ENCODE measurements around the gene SEC24D.

Gene SEC24D

DNA sequence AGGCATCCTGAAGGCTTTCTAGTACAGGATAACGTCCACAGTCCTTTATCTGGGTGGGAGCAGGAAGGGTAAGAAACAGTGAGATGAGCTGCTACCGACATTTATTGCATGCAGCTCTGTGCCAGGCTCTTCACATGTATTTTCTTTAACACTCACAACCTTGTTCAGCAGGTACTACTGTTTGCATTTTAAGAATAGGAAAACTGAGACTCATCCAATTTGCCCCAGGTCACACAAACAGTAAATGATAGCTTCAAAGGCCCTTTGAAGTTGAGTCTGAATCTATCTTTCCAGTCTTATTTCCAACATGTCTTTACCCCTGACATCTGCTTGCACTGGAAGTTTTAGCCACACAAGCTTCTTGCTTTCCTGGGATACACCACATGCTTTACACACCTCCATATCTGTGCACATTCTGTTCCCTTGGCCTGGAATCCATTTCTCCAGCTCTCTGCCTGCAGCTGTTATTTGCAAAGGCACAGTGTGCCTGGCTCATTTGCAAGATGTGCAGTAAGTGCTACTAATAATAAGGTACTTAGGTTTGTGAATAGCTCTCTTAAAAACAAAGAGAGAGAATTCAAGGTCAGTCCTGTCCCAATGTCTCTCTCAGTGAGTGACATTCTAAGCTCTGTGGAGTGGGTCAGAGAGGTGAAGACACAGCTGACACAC lies 89.5 kb downstream of the SEC24D start:
- H3K27ac ChIP-seq, result no peak overlapping the region

DNA sequence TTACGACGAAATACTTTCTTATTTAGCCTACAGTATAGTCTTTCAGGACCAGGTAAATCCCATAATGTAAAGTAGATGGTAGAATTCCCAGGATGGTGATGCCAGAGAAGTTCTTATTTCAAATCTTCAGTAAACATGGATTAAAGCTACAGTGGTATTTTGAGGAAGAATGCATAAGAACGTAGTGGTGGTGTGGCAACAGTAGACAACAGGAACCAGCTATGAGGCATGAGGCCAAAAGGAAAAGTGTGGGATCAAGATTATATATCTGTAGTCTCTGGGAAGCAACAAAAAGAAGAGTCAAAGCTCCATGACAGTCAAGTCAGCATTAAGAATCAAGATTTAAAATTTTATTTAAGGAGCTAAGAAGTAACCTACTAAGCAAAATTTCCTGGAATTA lies 90.6 kb downstream of the SEC24D start:
- peaks cover 0 to 19% (median 0%) of the 10 kb centered on the region in 11 experiments; a peak in 5 of 22 replicates for H4K20me1 ChIP-seq
- H3K4me2 ChIP-seq, result no peak overlapping the region
- no peak overlapping the region for H3K27ac ChIP-seq

More for the DNA sequence above, 89.5 kb downstream of the SEC24D start:
- Histone ChIP-seq H3K4me1 (0 out of 20 replicates have a peak, but pooled peaks cover 0 to 8% (median 0%) of the 10 kb centered on the region in 10 experiments), H3K27me3 (no peaks in the 10 kb centered on the region), H3K4me3 (no peak overlapping the region), H3K9me3 (replicated peaks in 1 of 11) (no peaks in the 10 kb centered on the region), H3K4me2 (no peak overlapping the region), H3K36me3 (peaks cover 25 to 98% (median 50%) of the 10 kb centered on the region in 11 experiments), H3K9ac (no peak overlapping the region), H4K20me1 (peaks cover 0 to 16% (median 0%) of the 10 kb centered on the region in 11 experiments; a peak in 5 of 22 replicates)
- TF ChIP-seq Cebpa-rat (IDR thresholded peaks at IDR 0.05), result no peak

DNA sequence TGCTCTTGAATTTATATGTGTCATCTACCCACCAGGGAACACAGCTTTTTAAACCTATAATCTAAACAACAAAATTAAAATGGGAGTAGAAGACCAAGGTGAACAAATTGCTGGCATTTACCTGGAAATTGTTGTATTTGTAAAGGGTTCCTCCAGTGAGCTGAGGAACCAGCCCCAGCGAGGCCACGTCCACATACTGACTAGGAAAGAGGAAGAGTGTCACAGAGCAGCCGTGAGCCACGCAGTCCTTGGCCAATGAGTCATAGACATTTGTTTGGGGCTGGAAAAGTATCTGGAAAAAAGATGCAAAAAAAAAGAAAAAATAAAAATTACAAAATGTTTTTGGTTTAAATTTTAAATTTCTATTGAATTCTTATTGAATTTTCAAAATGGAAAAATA lies 92.1 kb downstream of the SEC24D start:
- Histone ChIP-seq H3K4me3 (no peak overlapping the region), H3K4me1 (0 out of 20 replicates have a peak, but pooled peaks cover 0 to 8% (median 0%) of the 10 kb centered on the region in 10 experiments), H4K20me1 (peaks cover 0 to 19% (median 0%) of the 10 kb centered on the region in 11 experiments; a peak in 5 of 22 replicates), H3K27ac (no peak overlapping the region), H3K4me2 (no peak overlapping the region), H3K9me3 (replicated peaks in 1 of 11) (no peaks in the 10 kb centered on the region), H3K27me3 (no peaks in the 10 kb centered on the region), H3K36me3 (peaks cover 29 to 94% (median 53%) of the 10 kb centered on the region in 11 experiments; a peak in 21 of 22 replicates), H3K9ac (no peak overlapping the region)
- no peak for TF ChIP-seq Cebpa-rat (IDR thresholded peaks at IDR 0.05)

More for the DNA sequence above, 90.6 kb downstream of the SEC24D start:
- Histone ChIP-seq H3K9me3 (replicated peaks in 1 of 11) (no peaks in the 10 kb centered on the region), H3K9ac (no peak overlapping the region), H3K36me3 (peaks cover 22 to 94% (median 45%) of the 10 kb centered on the region in 11 experiments), H3K27me3 (no peaks in the 10 kb centered on the region), H3K4me1 (0 out of 20 replicates have a peak, but pooled peaks cover 0 to 8% (median 0%) of the 10 kb centered on the region in 10 experiments), H3K4me3 (no peak overlapping the region)
- no peak for TF ChIP-seq Cebpa-rat (IDR thresholded peaks at IDR 0.05)

DNA sequence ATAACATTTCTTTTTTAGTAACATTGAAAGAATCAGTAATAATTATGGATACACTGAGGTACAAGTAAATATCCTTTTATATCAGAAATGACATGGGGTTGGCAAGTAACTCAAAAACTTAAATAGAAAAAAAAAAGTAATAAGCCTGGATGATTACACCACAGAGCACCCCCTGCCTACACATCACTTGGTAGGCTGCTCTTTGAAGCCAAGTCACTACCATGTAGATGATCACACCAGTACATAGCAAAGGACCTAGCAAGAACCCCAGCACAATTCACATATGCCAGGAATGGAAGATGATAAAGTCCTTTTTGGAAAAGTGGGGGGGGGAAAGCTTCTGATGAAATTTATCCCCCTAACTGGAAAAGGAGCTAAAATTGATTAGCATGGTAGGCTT lies 93.9 kb downstream of the SEC24D start:
- Histone ChIP-seq H3K4me2 (no peak overlapping the region), H3K36me3 (peaks cover 35 to 94% (median 63%) of the 10 kb centered on the region in 11 experiments; a peak in 21 of 22 replicates), H3K4me1 (0 out of 20 replicates have a peak, but pooled peaks cover 0 to 8% (median 0%) of the 10 kb centered on the region in 10 experiments)

DNA sequence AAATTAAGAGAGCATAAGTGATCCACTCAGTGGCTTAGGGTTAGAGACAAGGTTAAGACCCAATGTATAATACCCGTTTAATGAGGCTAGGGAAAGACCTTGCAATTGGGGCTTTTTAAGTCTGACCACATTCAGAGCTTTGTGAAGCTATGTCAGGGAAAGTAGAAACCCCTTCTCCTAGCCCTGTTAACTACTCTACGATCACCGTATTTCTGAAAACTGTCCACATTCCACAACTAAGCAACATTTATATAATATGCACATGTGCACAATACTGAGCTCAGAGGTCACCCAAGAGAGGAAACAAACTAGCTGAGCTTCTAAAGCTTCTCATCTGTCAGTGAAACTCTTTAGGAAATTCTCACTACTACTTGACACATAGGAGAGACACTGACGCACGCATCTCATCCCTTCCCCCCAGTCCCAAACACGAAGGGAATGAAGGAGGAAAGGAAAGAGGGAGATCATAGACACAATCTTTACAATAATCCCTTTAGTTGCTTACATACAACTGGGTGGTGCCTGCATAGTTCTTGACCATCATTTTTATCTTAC lies 94.5 kb downstream of the SEC24D start:
- no peak for TF ChIP-seq Cebpa-rat (IDR thresholded peaks at IDR 0.05)
- H3K4me3 ChIP-seq, result no peak overlapping the region
- H3K4me2 ChIP-seq, result no peak overlapping the region
- 0 out of 20 replicates have a peak, but pooled peaks cover 0 to 8% (median 0%) of the 10 kb centered on the region in 10 experiments for H3K4me1 ChIP-seq
- no peaks in the 10 kb centered on the region for H3K27me3 ChIP-seq
- H3K27ac ChIP-seq, result no peak overlapping the region
- H3K9ac ChIP-seq, result no peak overlapping the region
- H3K36me3 ChIP-seq, result peaks cover 41 to 94% (median 68%) of the 10 kb centered on the region in 11 experiments
- H4K20me1 ChIP-seq, result peaks cover 0 to 19% (median 0%) of the 10 kb centered on the region in 11 experiments; a peak in 5 of 22 replicates
- no peaks in the 10 kb centered on the region for H3K9me3 ChIP-seq (replicated peaks in 1 of 11)

More for the DNA sequence above, 93.9 kb downstream of the SEC24D start:
- no peak overlapping the region for H3K4me3 ChIP-seq
- H3K27ac ChIP-seq, result no peak overlapping the region
- no peaks in the 10 kb centered on the region for H3K9me3 ChIP-seq (replicated peaks in 1 of 11)
- H3K27me3 ChIP-seq, result no peaks in the 10 kb centered on the region
- no peak overlapping the region for H3K9ac ChIP-seq
- TF ChIP-seq Cebpa-rat (IDR thresholded peaks at IDR 0.05), result no peak
- H4K20me1 ChIP-seq, result peaks cover 0 to 19% (median 0%) of the 10 kb centered on the region in 11 experiments; a peak in 5 of 22 replicates

DNA sequence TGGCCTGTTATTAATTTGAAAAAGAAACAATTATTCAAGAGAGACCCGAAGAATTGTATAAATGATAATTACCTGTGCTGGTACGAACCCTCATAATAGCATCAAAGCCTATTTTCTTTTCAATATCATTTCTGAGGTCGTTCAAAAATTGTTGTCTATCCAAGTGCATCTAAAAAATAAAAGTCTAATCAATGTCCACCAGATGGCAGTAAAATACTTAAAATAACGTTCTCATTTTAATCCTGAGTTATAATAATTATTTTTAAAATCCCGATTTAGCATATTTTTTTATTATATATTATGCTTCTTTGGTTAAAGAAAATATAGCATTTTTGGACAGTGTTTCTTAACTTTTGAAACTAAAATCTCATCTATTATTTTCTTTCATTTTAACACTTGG lies 95.1 kb downstream of the SEC24D start:
- Histone ChIP-seq H3K4me2 (no peak overlapping the region), H3K36me3 (peaks cover 47 to 97% (median 71%) of the 10 kb centered on the region in 11 experiments), H3K9ac (no peak overlapping the region), H4K20me1 (peaks cover 0 to 19% (median 0%) of the 10 kb centered on the region in 11 experiments; a peak in 5 of 22 replicates), H3K4me1 (0 out of 20 replicates have a peak, but pooled peaks cover 0 to 8% (median 0%) of the 10 kb centered on the region in 10 experiments), H3K27me3 (no peaks in the 10 kb centered on the region), H3K4me3 (no peak overlapping the region), H3K9me3 (replicated peaks in 1 of 11) (no peaks in the 10 kb centered on the region), H3K27ac (no peak overlapping the region)
- no peak for TF ChIP-seq Cebpa-rat (IDR thresholded peaks at IDR 0.05)

DNA sequence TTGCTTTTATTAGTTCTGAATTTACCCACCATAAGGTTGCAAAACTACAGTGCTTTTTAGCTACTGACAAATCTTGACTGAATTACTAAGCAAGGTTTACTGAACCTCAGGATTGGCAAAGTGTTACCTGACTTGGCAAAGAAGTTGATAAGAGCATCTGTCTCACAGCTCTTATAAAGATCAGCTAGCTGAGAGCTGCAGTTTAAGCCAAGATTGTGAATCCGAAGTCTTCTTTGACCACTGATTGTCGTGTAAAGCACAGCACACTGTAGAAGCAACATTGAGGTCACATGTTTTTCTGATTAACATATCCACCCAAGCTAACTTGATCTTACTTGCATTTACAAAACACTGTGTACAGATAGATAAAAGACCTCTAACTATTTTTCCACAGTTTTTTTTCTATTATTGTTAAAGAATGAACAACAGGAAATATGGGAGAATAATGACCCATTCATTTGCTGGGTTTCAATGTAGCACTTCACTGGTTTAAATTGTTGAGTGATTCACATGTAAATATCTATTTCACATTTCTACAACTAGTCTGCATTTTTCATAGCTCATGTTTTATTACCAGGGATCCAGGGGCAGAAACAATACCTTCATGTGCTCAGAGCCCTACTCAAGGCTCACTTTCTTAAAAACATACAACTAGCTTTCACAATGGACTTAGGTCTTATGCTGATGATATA lies 96.8 kb downstream of the SEC24D start:
- no peak for TF ChIP-seq Cebpa-rat (IDR thresholded peaks at IDR 0.05)
- Histone ChIP-seq H3K9me3 (replicated peaks in 1 of 11) (no peaks in the 10 kb centered on the region), H3K4me3 (no peak overlapping the region), H3K4me1 (0 out of 20 replicates have a peak, but pooled peaks cover 0 to 4% (median 0%) of the 10 kb centered on the region in 10 experiments), H3K9ac (no peak overlapping the region), H3K27me3 (no peaks in the 10 kb centered on the region), H4K20me1 (peaks cover 0 to 19% (median 0%) of the 10 kb centered on the region in 11 experiments; a peak in 5 of 22 replicates), H3K27ac (no peak overlapping the region), H3K36me3 (peaks cover 42 to 97% (median 68%) of the 10 kb centered on the region in 11 experiments), H3K4me2 (no peak overlapping the region)

DNA sequence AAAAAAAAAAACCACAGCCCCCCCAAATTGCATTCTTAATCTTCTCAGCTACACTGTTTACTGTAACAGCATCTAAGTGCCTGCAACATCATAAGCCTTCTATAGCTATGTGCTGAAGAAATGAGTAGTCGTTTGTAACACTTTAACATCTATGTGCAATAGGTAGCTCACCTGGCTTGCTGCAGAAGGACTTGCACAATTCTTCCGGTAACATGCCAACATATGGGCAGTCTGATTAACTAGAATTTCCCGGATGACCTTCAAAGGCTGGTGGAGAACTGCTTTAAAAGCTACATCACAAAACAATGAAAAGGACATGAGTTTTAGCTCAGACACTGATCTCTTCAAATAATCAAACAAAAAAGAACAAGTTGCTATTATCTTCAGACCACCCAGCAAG lies 97.8 kb downstream of the SEC24D start:
- H4K20me1 ChIP-seq, result peaks cover 0 to 15% (median 0%) of the 10 kb centered on the region in 11 experiments; a peak in 5 of 22 replicates
- no peak for TF ChIP-seq Cebpa-rat (IDR thresholded peaks at IDR 0.05)
- peaks cover 38 to 97% (median 65%) of the 10 kb centered on the region in 11 experiments for H3K36me3 ChIP-seq
- H3K4me2 ChIP-seq, result no peak overlapping the region
- no peaks in the 10 kb centered on the region for H3K27me3 ChIP-seq
- no peaks in the 10 kb centered on the region for H3K9me3 ChIP-seq (replicated peaks in 1 of 11)
- H3K4me1 ChIP-seq, result no peaks in the 10 kb centered on the region
- H3K27ac ChIP-seq, result no peak overlapping the region
- H3K4me3 ChIP-seq, result no peak overlapping the region
- H3K9ac ChIP-seq, result no peak overlapping the region

DNA sequence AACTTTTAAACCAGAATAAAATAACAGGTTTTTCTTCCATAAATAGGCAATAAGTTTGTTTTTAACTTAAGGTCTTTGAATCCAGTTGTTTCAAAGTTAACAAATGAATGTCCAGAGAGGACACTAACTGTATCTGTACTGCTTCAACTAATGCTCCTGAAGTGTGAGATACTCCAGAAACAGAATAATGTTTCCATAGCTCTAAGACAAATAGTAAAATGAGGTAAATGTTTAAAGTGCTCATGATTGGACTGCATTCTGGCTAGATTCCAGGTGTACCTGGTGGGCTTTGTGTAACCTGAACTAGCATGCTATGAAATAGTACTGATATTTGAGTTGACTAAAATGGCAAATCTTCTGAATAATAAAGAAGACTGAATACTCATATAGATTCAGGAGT lies 99.0 kb downstream of the SEC24D start:
- H3K4me3 ChIP-seq, result no peak overlapping the region
- no peak overlapping the region for H3K9ac ChIP-seq
- no peak overlapping the region for H3K4me2 ChIP-seq
- no peaks in the 10 kb centered on the region for H3K4me1 ChIP-seq
- H3K27ac ChIP-seq, result no peak overlapping the region
- peaks cover 0 to 14% (median 0%) of the 10 kb centered on the region in 11 experiments; a peak in 4 of 22 replicates for H4K20me1 ChIP-seq
- no peaks in the 10 kb centered on the region for H3K9me3 ChIP-seq (replicated peaks in 1 of 11)
- H3K36me3 ChIP-seq, result peaks cover 49 to 97% (median 70%) of the 10 kb centered on the region in 11 experiments
- H3K27me3 ChIP-seq, result no peaks in the 10 kb centered on the region
- TF ChIP-seq Cebpa-rat (IDR thresholded peaks at IDR 0.05), result no peak
